ENCODE results near the gene CTTN.

Gene CTTN

DNA sequence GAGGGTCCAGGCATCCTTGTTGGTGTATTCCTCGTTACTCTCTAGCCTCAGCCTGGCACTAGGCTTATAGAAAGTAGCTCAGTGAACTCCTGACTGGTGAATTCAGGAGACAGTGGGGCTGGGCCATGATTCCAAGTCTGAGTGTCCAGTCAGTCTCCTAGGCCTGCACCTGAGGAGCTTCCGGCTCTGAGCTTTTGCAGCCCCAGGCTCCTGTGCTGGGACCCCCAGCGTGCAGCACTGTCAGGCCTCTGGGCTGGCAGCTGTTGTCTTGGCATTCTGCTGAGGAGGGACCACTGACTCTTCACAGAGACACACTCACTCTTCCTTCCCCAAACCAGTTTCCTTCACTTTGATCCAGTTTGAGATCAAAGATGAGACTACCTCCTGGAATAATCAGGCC lies 82.4 kb downstream of the CTTN start:
- no peak for DNase-seq (ENCODE audit: low spot score)
- TF ChIP-seq, protein P1, sequence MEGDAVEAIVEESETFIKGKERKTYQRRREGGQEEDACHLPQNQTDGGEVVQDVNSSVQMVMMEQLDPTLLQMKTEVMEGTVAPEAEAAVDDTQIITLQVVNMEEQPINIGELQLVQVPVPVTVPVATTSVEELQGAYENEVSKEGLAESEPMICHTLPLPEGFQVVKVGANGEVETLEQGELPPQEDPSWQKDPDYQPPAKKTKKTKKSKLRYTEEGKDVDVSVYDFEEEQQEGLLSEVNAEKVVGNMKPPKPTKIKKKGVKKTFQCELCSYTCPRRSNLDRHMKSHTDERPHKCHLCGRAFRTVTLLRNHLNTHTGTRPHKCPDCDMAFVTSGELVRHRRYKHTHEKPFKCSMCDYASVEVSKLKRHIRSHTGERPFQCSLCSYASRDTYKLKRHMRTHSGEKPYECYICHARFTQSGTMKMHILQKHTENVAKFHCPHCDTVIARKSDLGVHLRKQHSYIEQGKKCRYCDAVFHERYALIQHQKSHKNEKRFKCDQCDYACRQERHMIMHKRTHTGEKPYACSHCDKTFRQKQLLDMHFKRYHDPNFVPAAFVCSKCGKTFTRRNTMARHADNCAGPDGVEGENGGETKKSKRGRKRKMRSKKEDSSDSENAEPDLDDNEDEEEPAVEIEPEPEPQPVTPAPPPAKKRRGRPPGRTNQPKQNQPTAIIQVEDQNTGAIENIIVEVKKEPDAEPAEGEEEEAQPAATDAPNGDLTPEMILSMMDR (IDR thresholded peaks at IDR 0.05; ENCODE audit: borderline replicate concordance, control extremely low read depth, extremely low read depth, insufficient read depth, missing control alignments) = no peak
- in situ Hi-C loops (cut with MboI; ENCODE audit: low sequenced_read_pairs, unreplicated experiment) = no loop called here

DNA sequence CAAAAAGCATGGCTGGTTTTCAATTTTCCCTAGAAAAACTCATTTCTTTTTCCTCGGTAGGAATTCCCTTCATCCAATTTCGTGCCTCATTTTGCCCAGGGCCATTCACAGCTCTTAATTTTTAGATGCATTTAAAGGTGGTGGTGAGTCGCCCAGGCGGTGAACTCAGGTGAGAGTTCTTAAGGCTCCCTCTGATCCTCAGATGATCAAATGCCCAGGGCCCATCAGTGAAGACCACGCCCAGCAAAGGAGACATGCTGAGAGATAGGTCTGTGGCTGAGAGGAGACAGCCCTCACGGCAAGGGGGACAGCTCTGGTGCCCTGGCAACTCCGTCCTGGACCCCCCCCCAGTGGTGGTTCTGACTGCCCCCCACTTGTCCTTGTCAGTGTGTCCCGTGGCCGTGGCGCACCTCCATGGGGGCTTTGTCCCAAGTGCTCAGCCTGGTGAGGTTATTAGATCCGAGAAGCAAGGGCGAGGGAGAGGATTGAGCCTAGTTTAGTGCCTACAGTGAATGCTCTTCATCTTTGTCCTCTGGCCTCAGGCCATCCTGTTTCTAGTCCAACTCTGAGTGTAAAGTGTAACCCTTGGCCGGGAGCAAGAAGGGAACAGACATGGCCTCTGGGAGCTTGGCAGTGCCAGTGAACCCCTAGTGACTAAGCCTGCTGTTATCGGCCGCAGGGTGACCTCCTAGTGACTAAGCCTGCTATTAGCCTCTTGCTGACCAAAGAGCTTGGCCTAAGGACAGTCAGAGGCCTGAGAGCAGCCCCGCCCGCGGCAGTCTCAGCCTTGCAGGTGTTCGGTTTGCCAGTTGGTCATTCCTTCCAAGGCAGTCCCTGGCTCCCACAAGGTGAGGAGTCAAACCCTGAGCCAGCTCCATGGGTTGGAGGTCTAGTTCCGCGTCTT lies 83.5 kb downstream of the CTTN start:
- in situ Hi-C loops (cut with MboI; ENCODE audit: low sequenced_read_pairs, unreplicated experiment) = no loop called here
- DNase-seq (ENCODE audit: low spot score) = no peak
- TF ChIP-seq, protein P1 (IDR thresholded peaks at IDR 0.05; ENCODE audit: borderline replicate concordance, control extremely low read depth, extremely low read depth, insufficient read depth, missing control alignments) = no peak

DNA sequence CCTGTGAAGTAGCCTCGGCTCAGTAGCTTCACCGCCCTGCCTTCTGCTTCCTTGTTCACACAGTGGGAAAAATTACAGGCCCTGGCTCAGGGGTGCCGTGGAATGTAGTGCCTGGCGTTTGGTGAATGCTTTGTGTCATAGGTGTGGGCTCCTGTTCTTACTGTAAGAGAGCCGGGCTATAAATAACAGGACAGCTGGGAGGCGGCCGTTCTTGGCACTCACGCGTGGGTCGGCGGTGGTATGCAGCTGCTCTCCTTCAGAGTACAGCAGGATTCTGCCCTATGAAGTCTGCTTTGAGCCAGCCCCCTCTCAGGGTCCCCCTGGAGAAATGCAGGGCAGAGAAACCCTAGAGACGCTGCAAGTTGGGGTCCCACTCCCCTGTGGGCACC lies 84.2 kb downstream of the CTTN start:
- in situ Hi-C loops (cut with MboI; ENCODE audit: low sequenced_read_pairs, unreplicated experiment) = no loop called here
- DNase-seq (ENCODE audit: low spot score) = no peak
- TF ChIP-seq, protein P1 (IDR thresholded peaks at IDR 0.05; ENCODE audit: borderline replicate concordance, control extremely low read depth, extremely low read depth, insufficient read depth, missing control alignments) = no peak

DNA sequence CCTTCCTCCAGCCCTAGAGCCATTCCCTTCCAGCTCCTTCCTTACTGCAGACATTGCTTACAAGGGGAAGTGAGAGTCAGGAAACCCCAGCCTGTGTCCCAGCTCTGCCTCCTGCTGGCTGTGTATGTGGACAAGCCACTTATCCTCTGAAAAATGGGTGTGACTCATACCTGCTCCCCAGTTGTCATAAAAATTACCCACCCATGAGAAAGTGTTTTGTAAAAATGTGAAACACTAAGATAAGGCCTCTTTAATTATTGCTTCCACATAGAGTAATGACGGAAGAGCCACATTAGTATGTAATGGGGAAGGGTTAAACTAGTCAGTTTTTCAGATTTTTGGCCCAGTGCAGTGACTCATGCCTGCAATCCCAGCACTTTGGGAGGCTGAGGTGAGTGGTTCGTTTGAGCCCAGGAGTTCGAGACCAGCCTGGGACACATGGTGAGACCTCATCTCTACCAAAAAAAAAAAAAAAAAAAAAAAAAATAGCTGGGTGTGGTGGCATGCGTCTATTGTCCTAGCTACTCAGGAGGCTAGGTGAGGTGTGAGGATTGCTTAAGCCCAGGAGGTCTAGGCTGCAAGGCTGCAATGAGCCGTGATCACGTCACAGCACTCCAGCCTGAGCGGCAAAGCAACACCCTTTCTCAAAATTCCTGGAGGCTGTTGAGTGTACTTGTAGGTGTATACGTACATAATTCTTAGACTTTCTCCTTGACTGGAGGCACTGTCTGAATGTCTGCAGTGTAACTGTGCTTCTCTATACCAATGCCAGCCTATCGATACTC lies 84.9 kb downstream of the CTTN start:
- in situ Hi-C loops (cut with MboI; ENCODE audit: low sequenced_read_pairs, unreplicated experiment) = no loop called here
- DNase-seq (ENCODE audit: low spot score) = peak; percentile 72
- TF ChIP-seq, protein P1 (IDR thresholded peaks at IDR 0.05; ENCODE audit: borderline replicate concordance, control extremely low read depth, extremely low read depth, insufficient read depth, missing control alignments) = peak; percentile 31

DNA sequence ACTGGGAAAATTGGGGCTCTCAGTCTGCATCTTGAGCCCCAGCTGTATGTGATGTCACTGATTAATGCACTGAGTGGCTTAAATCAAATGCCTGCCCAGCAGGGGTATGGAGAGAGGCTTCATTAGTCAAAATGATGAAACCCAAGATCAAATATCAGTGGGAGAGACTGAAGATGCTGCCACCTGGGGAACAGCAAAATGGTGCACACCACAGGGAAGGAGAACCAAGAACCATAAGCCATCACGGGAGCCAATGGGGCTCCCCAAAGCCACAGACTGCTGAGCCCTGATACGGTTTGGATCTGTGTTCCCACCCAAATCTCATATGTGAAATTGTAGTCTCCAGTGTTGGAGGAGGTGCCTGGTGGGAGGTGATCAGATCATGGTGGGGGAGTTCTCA lies 85.6 kb downstream of the CTTN start:
- TF ChIP-seq, protein P1 (IDR thresholded peaks at IDR 0.05; ENCODE audit: borderline replicate concordance, control extremely low read depth, extremely low read depth, insufficient read depth, missing control alignments) = no peak
- DNase-seq (ENCODE audit: low spot score) = no peak
- in situ Hi-C loops (cut with MboI; ENCODE audit: low sequenced_read_pairs, unreplicated experiment) = no loop called here

DNA sequence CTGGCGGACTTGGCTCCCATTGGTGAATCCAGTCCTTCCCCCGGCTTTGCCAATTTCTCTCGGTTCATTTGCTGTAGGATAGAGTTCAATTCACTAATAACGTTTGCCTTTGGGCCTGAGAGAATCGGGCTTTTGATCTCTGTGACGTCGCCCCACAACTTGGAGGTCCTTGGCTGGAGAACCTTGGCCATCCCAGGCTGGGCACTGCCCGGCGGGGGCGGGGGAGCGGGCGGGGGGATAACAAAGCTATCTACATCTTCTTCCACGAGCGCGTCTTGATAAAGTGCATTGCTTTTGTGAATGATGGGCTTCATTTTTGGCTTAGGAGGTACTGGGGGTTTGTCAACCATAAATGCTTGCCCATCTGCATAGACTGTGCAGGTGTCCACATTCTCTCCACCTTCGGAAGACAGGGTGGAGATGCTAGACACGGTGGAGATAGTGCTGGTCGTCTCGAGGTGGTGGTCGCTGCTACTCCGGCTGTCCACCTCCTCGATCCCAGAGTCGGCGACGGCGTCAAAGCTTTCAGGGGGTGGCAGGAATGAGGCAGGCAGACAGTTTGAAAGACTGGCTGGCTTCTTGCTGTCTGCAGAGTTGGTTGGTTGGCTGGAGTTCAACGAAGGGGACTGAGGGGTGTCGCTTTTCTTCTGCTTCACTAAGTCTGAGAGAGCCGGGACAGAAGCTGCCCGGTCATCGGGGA lies 87.1 kb downstream of the CTTN start:
- in situ Hi-C loops (cut with MboI; ENCODE audit: low sequenced_read_pairs, unreplicated experiment) = no loop called here
- no peak for DNase-seq (ENCODE audit: low spot score)
- TF ChIP-seq, protein P1 (IDR thresholded peaks at IDR 0.05; ENCODE audit: borderline replicate concordance, control extremely low read depth, extremely low read depth, insufficient read depth, missing control alignments) = no peak

Data from GM13976 (cell line).